A549 (cell line): ENCODE measurements around the gene IPO11. TPM values are rescaled to one million over a fixed set of nuclear protein-coding genes. Genes with fewer than 3 reads are reported as not detected.

Experiments
- ATAC-seq, 2 experiments: fragments of 200-7000 bp in 1 of 2; fragments of >200 bp in 1 of 2; cut with Nextera tagmentation in 1 of 2; cut with Tn5 transposase in 1 of 2; 3 replicates each; pipeline versions ENCODE4 v1.8.0 to v1.9.1; 2018 to 2020; ENCODE audit warnings: mild to moderate bottlenecking in 1 of 2, moderate library complexity in 1 of 2
- CTCF ChIA-PET: fragments of 300-600 bp; sonication (Branson Sonifier 250); formaldehyde crosslinking; extraction: SDS; loops from one replicate; lab custom pipeline; 2021; ENCODE audit warnings: antibody characterized with exemption, inconsistent platforms; lab: Yijun Ruan, JAX
- POLR2A ChIA-PET: fragments of 350-600 bp; formaldehyde crosslinking; extraction: SDS; loops from one replicate; lab custom pipeline; 2021; ENCODE audit warnings: antibody characterized with exemption, inconsistent platforms; lab: Yijun Ruan, JAX
- DNase-seq, 2 experiments: peaks; one replicate each; pipeline versions ENCODE4 v3.0.0 to v3.0.0-alpha.2; 2011 to 2016; ENCODE audit warnings: low read depth in 1 of 2, low spot score in 1 of 2
- FAIRE-seq: peaks from 2 replicates; lab custom pipeline; 2011; peaks lifted over from hg19 to GRCh38; lab: Jason Lieb, UNC
- H3K27ac ChIP-seq, 2 experiments: fragments of >200 bp; sonication (Bioruptor Twin); formaldehyde crosslinking; 3 replicates each; pipeline ENCODE4 v1.5.1; 2016 to 2017
- H3K4me1 ChIP-seq: fragments of >200 bp; sonication (Bioruptor Twin); formaldehyde crosslinking; 3 replicates; pipeline ENCODE4 v1.6.1; 2016
- H3K4me2 ChIP-seq: fragments of >200 bp; sonication (Bioruptor Twin); formaldehyde crosslinking; 3 replicates; pipeline ENCODE4 v1.6.1; 2016
- H3K4me3 ChIP-seq: fragments of >200 bp; sonication (Bioruptor Twin); formaldehyde crosslinking; 3 replicates; pipeline ENCODE4 v1.5.1; 2016
- H3K9me3 ChIP-seq: fragments of >200 bp; sonication (Bioruptor Twin); formaldehyde crosslinking; 3 replicates; pipeline ENCODE4 v1.6.1; 2016
- BCL3 ChIP-seq: fragments of >200 bp; sonication (Bioruptor Twin); formaldehyde crosslinking; IDR thresholded peaks from 3 replicates; pipeline ENCODE4 v1.6.1; 2016
- BHLHE40 ChIP-seq: IDR thresholded peaks from 2 replicates; pipeline ENCODE4 v1.6.1; 2012; ENCODE audit warnings: low read depth, low read length, inconsistent platforms
- CBX8 ChIP-seq: fragments of 200-600 bp; sonication (generic); IDR thresholded peaks from 2 replicates; pipeline ENCODE4 v1.6.1; 2016
- CEBPB ChIP-seq, 2 experiments: fragments of >200 bp in 1 of 2; sonication (Bioruptor Twin) in 1 of 2; formaldehyde crosslinking in 1 of 2; IDR thresholded peaks; 2 replicates each; pipeline ENCODE4 v1.6.1; 2012 to 2016
- CHD2 ChIP-seq: fragments of 150-350 bp; IDR thresholded peaks from 2 replicates; pipeline ENCODE4 v1.6.1; 2014; ENCODE audit warnings: low read length; ENCODE audit not compliant: partially characterized antibody
- CHD4 ChIP-seq: fragments of 200-600 bp; sonication (generic); IDR thresholded peaks from 2 replicates; pipeline ENCODE4 v1.6.1; 2016; ENCODE audit warnings: antibody characterized with exemption, mild to moderate bottlenecking, borderline replicate concordance
- EHF ChIP-seq: fragments of 250-450 bp; sonication (Bioruptor Pico); IDR thresholded peaks from 2 replicates; pipeline ENCODE4 v1.5.0; 2020; ENCODE audit warnings: mild to moderate bottlenecking
- FOSL2 ChIP-seq, 2 experiments: fragments of 450-650 bp in 1 of 2; fragments of >200 bp in 1 of 2; sonication (Bioruptor Twin) in 1 of 2; formaldehyde crosslinking; IDR thresholded peaks; 2 replicates each; pipeline versions ENCODE4 v1.5.0 to v1.6.1; 2016 to 2020; ENCODE audit warnings: mild to moderate bottlenecking in 1 of 2, moderate library complexity in 1 of 2
- HMGXB4 ChIP-seq: fragments of 250-450 bp; sonication (Bioruptor Pico); IDR thresholded peaks from 2 replicates; pipeline ENCODE4 v1.5.0; 2021; ENCODE audit warnings: mild to moderate bottlenecking, moderate library complexity, borderline replicate concordance
- MAFK ChIP-seq: fragments of 450-650 bp; IDR thresholded peaks from 2 replicates; pipeline ENCODE4 v1.6.1; 2014; ENCODE audit not compliant: partially characterized antibody
- NPAS2 ChIP-seq: fragments of 250-450 bp; sonication (Bioruptor Pico); IDR thresholded peaks from 2 replicates; pipeline ENCODE4 v1.8.0; 2022; ENCODE audit warnings: mild to moderate bottlenecking, moderate library complexity, borderline replicate concordance
- PBX3 ChIP-seq: IDR thresholded peaks from 2 replicates; pipeline ENCODE4 v1.6.1; 2012
- PHF8 ChIP-seq: fragments of 200-600 bp; sonication (generic); IDR thresholded peaks from 2 replicates; pipeline ENCODE4 v1.6.1; 2016; ENCODE audit warnings: low read depth, mild to moderate bottlenecking, antibody characterized with exemption, moderate library complexity, borderline replicate concordance
- RAD21 ChIP-seq, 2 experiments: fragments of >200 bp in 1 of 2; sonication (Bioruptor Twin) in 1 of 2; formaldehyde crosslinking in 1 of 2; IDR thresholded peaks in 1 of 2; conservative IDR thresholded peaks in 1 of 2; 2 replicates in 1 of 2; 3 replicates in 1 of 2; pipeline ENCODE4 v1.6.1; 2012 to 2018; ENCODE audit warnings: inconsistent platforms in 1 of 2
- RCOR1 ChIP-seq: fragments of 150-350 bp; IDR thresholded peaks from 2 replicates; pipeline ENCODE4 v1.6.1; 2014; ENCODE audit warnings: antibody characterized with exemption, low read length, low read depth
- REST ChIP-seq: fragments of 200-600 bp; sonication (generic); IDR thresholded peaks from 2 replicates; pipeline ENCODE4 v1.6.1; 2016; ENCODE audit warnings: antibody characterized with exemption, mild to moderate bottlenecking, moderate library complexity
- RFX5 ChIP-seq: fragments of 450-650 bp; IDR thresholded peaks from 2 replicates; pipeline ENCODE4 v1.7.1; 2014; ENCODE audit warnings: antibody characterized with exemption, mild to moderate bottlenecking, moderate library complexity
- SREBF2 ChIP-seq: fragments of 450-650 bp; IDR thresholded peaks from 2 replicates; pipeline ENCODE4 v1.6.1; 2014; ENCODE audit warnings: mild to moderate bottlenecking, moderate library complexity
- USF2 ChIP-seq: fragments of 450-650 bp; IDR thresholded peaks from 2 replicates; pipeline ENCODE4 v1.6.1; 2014; ENCODE audit warnings: antibody characterized with exemption
- WGBS: methylation state at CpG from one replicate; pipeline ENCODE4 v1.1.6; 2017; ENCODE audit errors: missing lambda C conversion rate; 5-methylcytosine and 5-hydroxymethylcytosine counted together
- polyA plus RNA-seq, 4 experiments: library from polyadenylated mRNA; depleted of rRNA in 3 of 4; stranded (reverse); fragments of >200 nt; fragmentation: RNase III in 1 of 4; extraction: RNeasy Plus Mini Kit Qiagen cat#74134 plus additional on column Dnase treatment in 1 of 4; gene quantifications; 2 replicates in 3 of 4; 3 replicates in 1 of 4; pipeline ENCODE4 v1.2.3, GENCODE V29; 2011 to 2017

The IPO11 gene
- polyA plus RNA-seq, 2 of the 4 experiments (the other 2 are of a cell fraction): 20.7 to 33.0 TPM

- no peak for TF ChIP-seq REST
- TF ChIP-seq RFX5: no peak
- no peak for TF ChIP-seq CHD2
- TF ChIP-seq BHLHE40: no peak
- no peak for TF ChIP-seq PBX3
- no peak for TF ChIP-seq FOSL2 (IDR thresholded peaks at IDR 0.05)
- peak; percentile 73 for TF ChIP-seq FOSL2 (CRISPR knock-in tag; IDR thresholded peaks at IDR 0.05)
- no peak for TF ChIP-seq USF2
- no peak for TF ChIP-seq CHD4
- TF ChIP-seq BCL3: no peak
- TF ChIP-seq PHF8: no peak
- TF ChIP-seq MAFK: peak; percentile 32
- TF ChIP-seq EHF (CRISPR knock-in tag): no peak
- TF ChIP-seq SREBF2: no peak
- peak in 1 of 2 experiments; percentile 50; a peak in 1 of 4 replicates for TF ChIP-seq CEBPB (IDR thresholded peaks at IDR 0.05)
- no peak for TF ChIP-seq NPAS2 (CRISPR knock-in tag)
- no peak for TF ChIP-seq HMGXB4 (CRISPR knock-in tag)
- TF ChIP-seq RCOR1: no peak
- no peak for TF ChIP-seq CBX8
These were observed 125.7 kb downstream of the IPO11 start (continued) for GRCh38 chr5:62538017-62538942.

GRCh38 chr5:62542720-62543119, 130.2 kb downstream of the IPO11 start:
- WGBS: 93% methylated on average over 1 of the region's 1 CpG
- no peaks in the 10 kb centered on the region for H3K4me1 ChIP-seq
- H3K9me3 ChIP-seq: no peaks in the 10 kb centered on the region
- DNase-seq (no peak), ATAC-seq (no peak), FAIRE-seq (no peak)
- no peak overlapping the region for H3K27ac ChIP-seq
- H3K4me2 ChIP-seq: no peak overlapping the region
- ChIA-PET POLR2A (no interaction called here), CTCF (no interaction called here)
- TF ChIP-seq RAD21 (conservative IDR thresholded peaks at IDR 0.05 in 1 of 2, IDR thresholded peaks at IDR 0.05 in 1 of 2): no peak
- no peak overlapping the region for H3K4me3 ChIP-seq
